ENCODE data around the gene SLC1A2.

GRCh38 chr11:35354644-35355043, 64.7 kb downstream of the SLC1A2 start:
- TF ChIP-seq POLR2A (IDR thresholded peaks at IDR 0.05) = no peak
- TF ChIP-seq CTCF (IDR thresholded peaks at IDR 0.05) = no peak

Data from uterus (tissue), 2 donors.